ENCODE measurements around the gene ALCAM.

Gene ALCAM

GRCh38 chr3:105409364-105409763, 42.7 kb downstream of the ALCAM start:
- DNase-seq (ENCODE audit: low read depth) = no peak
- TF ChIP-seq CTCF (IDR thresholded peaks at IDR 0.05; ENCODE audit: insufficient read depth, low read depth, low read length, missing control alignments) = no peak
- no peak overlapping the region for H3K4me3 ChIP-seq (ENCODE audit: low read depth, low read length)

GRCh38 chr3:105413343-105413887, 46.7 kb downstream of the ALCAM start:
- no peak overlapping the region for H3K4me3 ChIP-seq (ENCODE audit: low read depth, low read length)
- TF ChIP-seq CTCF (IDR thresholded peaks at IDR 0.05; ENCODE audit: insufficient read depth, low read depth, low read length, missing control alignments) = no peak
- no peak for DNase-seq (ENCODE audit: low read depth)

GRCh38 chr3:105414841-105415240, 48.1 kb downstream of the ALCAM start:
- no peak for TF ChIP-seq CTCF (IDR thresholded peaks at IDR 0.05; ENCODE audit: insufficient read depth, low read depth, low read length, missing control alignments)
- H3K4me3 ChIP-seq (ENCODE audit: low read depth, low read length) = no peak overlapping the region
- DNase-seq (ENCODE audit: low read depth) = no peak

GRCh38 chr3:105415951-105416350, 49.2 kb downstream of the ALCAM start:
- no peak for DNase-seq (ENCODE audit: low read depth)
- H3K4me3 ChIP-seq (ENCODE audit: low read depth, low read length) = no peak overlapping the region
- no peak for TF ChIP-seq CTCF (IDR thresholded peaks at IDR 0.05; ENCODE audit: insufficient read depth, low read depth, low read length, missing control alignments)

GRCh38 chr3:105417525-105418289, 51.0 kb downstream of the ALCAM start:
- TF ChIP-seq CTCF (IDR thresholded peaks at IDR 0.05; ENCODE audit: insufficient read depth, low read depth, low read length, missing control alignments) = no peak
- no peak overlapping the region for H3K4me3 ChIP-seq (ENCODE audit: low read depth, low read length)
- no peak for DNase-seq (ENCODE audit: low read depth)

GRCh38 chr3:105422645-105423044, 55.9 kb downstream of the ALCAM start:
- no peak for DNase-seq (ENCODE audit: low read depth)
- no peak for TF ChIP-seq CTCF (IDR thresholded peaks at IDR 0.05; ENCODE audit: insufficient read depth, low read depth, low read length, missing control alignments)
- no peak overlapping the region for H3K4me3 ChIP-seq (ENCODE audit: low read depth, low read length)

GRCh38 chr3:105423397-105423796, 56.7 kb downstream of the ALCAM start:
- DNase-seq (ENCODE audit: low read depth) = no peak
- TF ChIP-seq CTCF (IDR thresholded peaks at IDR 0.05; ENCODE audit: insufficient read depth, low read depth, low read length, missing control alignments) = no peak

More at GRCh38 chr3:105423397-105423796, 56.7 kb downstream of the ALCAM start:
- H3K4me3 ChIP-seq (ENCODE audit: low read depth, low read length) = no peak overlapping the region
